Activated naive CD8-positive, alpha-beta T cell treated with anti-CD3 and anti-CD28 coated beads, Interleukin-2, amount 10 ng/mL, durations not matched to agents 7 days and 5 days (primary cell): ENCODE measurements around the gene USP48. TPM values are rescaled to one million over a fixed set of nuclear protein-coding genes. Genes with fewer than 3 reads are reported as not detected.

Experiments
- ATAC-seq: fragments of 150-1000 bp; cut with Tn5 transposase; one replicate; pipeline ENCODE4 v1.10.0; 2021; ENCODE audit warnings: low read depth, moderate library complexity
- POLR2A ChIA-PET: fragments of 350-600 bp; sonication (Branson Sonifier 250); formaldehyde crosslinking; loops from one replicate; lab custom pipeline; 2021; ENCODE audit warnings: antibody characterized with exemption; lab: Charles Lee
- DNase-seq: peaks from one replicate; pipeline ENCODE4 v3.0.0; 2021
- H3K27ac Mint-ChIP-seq: one replicate; pipeline ENCODE4 v1.8.0; 2022; ENCODE audit warnings: mild to moderate bottlenecking, mixed read lengths
- H3K27me3 Mint-ChIP-seq: one replicate; pipeline ENCODE4 v1.8.0; 2022; ENCODE audit warnings: mild to moderate bottlenecking, moderate library complexity, mixed read lengths
- H3K36me3 Mint-ChIP-seq: one replicate; pipeline ENCODE4 v1.8.0; 2021; ENCODE audit warnings: mild to moderate bottlenecking, mixed read lengths
- H3K4me1 Mint-ChIP-seq: one replicate; pipeline ENCODE4 v1.8.0; 2021; ENCODE audit warnings: mixed read lengths
- H3K4me3 Mint-ChIP-seq: one replicate; pipeline ENCODE4 v1.8.0; 2022; ENCODE audit warnings: mild to moderate bottlenecking, moderate library complexity, mixed read lengths
- H3K9me3 Mint-ChIP-seq: one replicate; pipeline ENCODE4 v1.8.0; 2021; ENCODE audit warnings: mixed read lengths
- total RNA-seq, 2 experiments: library from RNA; stranded (reverse); gene quantifications; one replicate each; pipeline ENCODE4 v1.2.3, GENCODE V29; 2021

Gene USP48
- total RNA-seq, 2 experiments from 2014 or later = 79.6 to 85.2 TPM

GRCh38 chr1:21736876-21737275 lies 46.1 kb downstream of the USP48 start:
- H3K9me3 Mint-ChIP-seq = no peaks in the 10 kb centered on the region
- H3K27me3 Mint-ChIP-seq = no peaks in the 10 kb centered on the region
- peaks cover 13% of the 10 kb centered on the region for H3K36me3 Mint-ChIP-seq
- H3K4me3 Mint-ChIP-seq = no peak overlapping the region
- POLR2A ChIA-PET = no interaction called here
- peaks cover 10% of the 10 kb centered on the region for H3K4me1 Mint-ChIP-seq
- ATAC-seq (no peak), DNase-seq (no peak)
- H3K27ac Mint-ChIP-seq = no peak overlapping the region

DNA sequence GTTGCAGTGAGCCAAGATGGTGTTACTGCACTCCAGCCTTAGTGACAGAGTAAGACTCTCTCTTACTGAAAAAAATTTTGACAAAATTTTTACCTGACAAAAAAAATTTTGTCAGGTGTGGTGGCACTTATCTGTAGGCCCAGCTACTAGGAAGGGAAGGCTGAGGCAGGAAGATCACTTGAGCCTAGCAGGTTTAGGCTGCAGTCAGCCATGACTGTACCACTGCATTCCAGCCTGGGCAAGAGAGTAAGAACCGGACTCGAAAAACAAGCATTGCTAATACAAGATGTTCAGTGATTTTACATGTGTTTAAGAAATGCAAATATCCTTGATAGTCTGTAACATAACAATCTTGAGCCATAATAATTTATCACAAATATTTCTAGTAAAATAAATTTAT lies 46.9 kb downstream of the USP48 start:
- peaks cover 13% of the 10 kb centered on the region for H3K36me3 Mint-ChIP-seq
- no peak overlapping the region for H3K27ac Mint-ChIP-seq
- peaks cover 10% of the 10 kb centered on the region for H3K4me1 Mint-ChIP-seq
- no peak overlapping the region for H3K4me3 Mint-ChIP-seq
- DNase-seq = no peak
- no peak for ATAC-seq
- POLR2A ChIA-PET = no interaction called here
- H3K9me3 Mint-ChIP-seq = no peaks in the 10 kb centered on the region
- H3K27me3 Mint-ChIP-seq = no peaks in the 10 kb centered on the region

DNA sequence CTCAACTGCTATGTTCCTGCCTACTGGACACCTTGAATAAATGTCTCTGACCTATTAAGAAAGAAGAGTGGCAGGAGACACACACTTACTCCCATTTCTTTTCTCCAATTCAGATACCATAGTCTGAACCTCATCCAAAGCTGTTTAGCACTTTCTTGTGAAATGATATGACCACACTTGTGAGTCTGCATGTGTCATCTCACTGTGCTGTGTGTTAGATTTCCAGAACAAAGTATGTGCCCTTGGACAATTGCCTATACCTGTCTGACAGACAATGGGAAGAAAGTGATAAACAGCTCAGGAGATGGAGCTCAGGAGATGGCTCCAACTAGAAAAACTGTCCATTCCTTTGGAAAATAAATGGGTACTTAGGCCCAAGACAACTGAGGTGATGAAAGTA lies 48.4 kb downstream of the USP48 start:
- DNase-seq (no peak), ATAC-seq (no peak)
- Mint-ChIP-seq H3K27ac (no peak overlapping the region), H3K9me3 (no peaks in the 10 kb centered on the region), H3K4me3 (no peak overlapping the region), H3K4me1 (no peaks in the 10 kb centered on the region), H3K36me3 (peaks cover 9% of the 10 kb centered on the region), H3K27me3 (no peaks in the 10 kb centered on the region)
- POLR2A ChIA-PET = interaction anchor here (0.9 kb wide), 1 partner anchor 33 kb away, joined by 3 read pairs; no protein-coding TSS in a partner anchor

GRCh38 chr1:21732664-21733063 lies 50.3 kb downstream of the USP48 start:
- POLR2A ChIA-PET = no interaction called here
- Mint-ChIP-seq H3K27me3 (no peaks in the 10 kb centered on the region), H3K36me3 (peaks cover 12% of the 10 kb centered on the region), H3K4me3 (no peak overlapping the region), H3K27ac (no peak overlapping the region), H3K9me3 (no peaks in the 10 kb centered on the region), H3K4me1 (no peaks in the 10 kb centered on the region)
- no peak for DNase-seq
- ATAC-seq = no peak

DNA sequence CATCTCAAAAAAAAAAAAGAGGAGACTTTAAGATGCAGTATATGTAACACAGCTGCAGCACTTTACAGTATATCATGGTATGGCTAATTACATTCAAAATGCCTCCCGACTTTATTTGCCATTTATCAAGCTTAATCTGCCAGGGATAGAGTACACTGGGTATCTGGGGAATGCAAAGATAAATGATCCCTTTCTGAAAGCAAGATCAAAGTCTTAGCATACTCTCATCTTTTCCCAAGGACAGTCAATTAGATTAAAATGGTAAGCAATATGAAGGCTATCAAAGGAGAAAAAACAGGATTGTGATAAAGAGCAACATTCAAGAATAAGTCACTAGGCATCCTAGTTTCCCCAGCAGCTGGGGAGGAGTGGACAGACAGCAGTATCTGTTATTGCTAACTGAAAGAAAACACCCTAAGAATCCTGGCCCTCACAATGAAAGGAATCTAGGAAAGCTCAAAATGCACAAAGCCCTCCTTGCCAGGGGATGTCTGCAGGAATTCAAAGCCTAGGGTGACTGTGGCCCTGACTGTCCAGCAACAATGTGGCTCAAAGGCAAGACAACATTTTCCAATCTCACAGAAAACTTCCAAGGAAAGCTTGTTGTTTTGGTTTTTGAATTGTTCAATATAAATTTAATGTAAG lies 57.1 kb downstream of the USP48 start:
- H3K27me3 Mint-ChIP-seq = no peaks in the 10 kb centered on the region
- POLR2A ChIA-PET = no interaction called here
- H3K4me3 Mint-ChIP-seq = no peak overlapping the region
- no peaks in the 10 kb centered on the region for H3K9me3 Mint-ChIP-seq
- H3K4me1 Mint-ChIP-seq = no peaks in the 10 kb centered on the region
- DNase-seq = no peak
- no peak overlapping the region for H3K27ac Mint-ChIP-seq
- H3K36me3 Mint-ChIP-seq = peaks cover 12% of the 10 kb centered on the region
- ATAC-seq = no peak

GRCh38 chr1:21724570-21724969 lies 58.4 kb downstream of the USP48 start:
- Mint-ChIP-seq H3K27me3 (no peaks in the 10 kb centered on the region), H3K4me3 (no peak overlapping the region), H3K4me1 (no peaks in the 10 kb centered on the region), H3K9me3 (no peaks in the 10 kb centered on the region), H3K36me3 (peaks cover 12% of the 10 kb centered on the region), H3K27ac (no peak overlapping the region)
- POLR2A ChIA-PET = no interaction called here
- ATAC-seq (no peak), DNase-seq (no peak)

DNA sequence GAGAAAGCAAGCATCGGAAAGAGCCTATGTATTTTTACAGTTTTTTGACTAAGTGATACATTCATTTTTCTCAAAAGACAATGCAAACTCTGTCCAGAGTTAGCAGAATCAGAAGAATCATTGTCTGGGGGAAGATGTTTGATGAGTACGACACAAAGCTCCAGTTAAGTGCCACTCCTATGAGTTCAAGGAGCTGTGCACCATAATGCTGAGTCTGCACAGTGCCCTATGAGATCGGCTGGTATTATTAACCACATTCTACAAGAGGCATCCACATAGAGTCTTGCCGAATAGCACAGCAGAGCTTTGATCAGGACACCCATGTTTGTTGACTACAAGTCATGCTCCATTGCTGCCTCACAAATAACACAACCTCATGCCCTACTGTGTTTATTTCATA lies 58.9 kb downstream of the USP48 start:
- H3K36me3 Mint-ChIP-seq = peaks cover 12% of the 10 kb centered on the region
- DNase-seq (no peak), ATAC-seq (no peak)
- POLR2A ChIA-PET = no interaction called here
- no peak overlapping the region for H3K4me3 Mint-ChIP-seq
- H3K9me3 Mint-ChIP-seq = no peaks in the 10 kb centered on the region
- no peaks in the 10 kb centered on the region for H3K4me1 Mint-ChIP-seq
- no peak overlapping the region for H3K27ac Mint-ChIP-seq
- no peaks in the 10 kb centered on the region for H3K27me3 Mint-ChIP-seq

DNA sequence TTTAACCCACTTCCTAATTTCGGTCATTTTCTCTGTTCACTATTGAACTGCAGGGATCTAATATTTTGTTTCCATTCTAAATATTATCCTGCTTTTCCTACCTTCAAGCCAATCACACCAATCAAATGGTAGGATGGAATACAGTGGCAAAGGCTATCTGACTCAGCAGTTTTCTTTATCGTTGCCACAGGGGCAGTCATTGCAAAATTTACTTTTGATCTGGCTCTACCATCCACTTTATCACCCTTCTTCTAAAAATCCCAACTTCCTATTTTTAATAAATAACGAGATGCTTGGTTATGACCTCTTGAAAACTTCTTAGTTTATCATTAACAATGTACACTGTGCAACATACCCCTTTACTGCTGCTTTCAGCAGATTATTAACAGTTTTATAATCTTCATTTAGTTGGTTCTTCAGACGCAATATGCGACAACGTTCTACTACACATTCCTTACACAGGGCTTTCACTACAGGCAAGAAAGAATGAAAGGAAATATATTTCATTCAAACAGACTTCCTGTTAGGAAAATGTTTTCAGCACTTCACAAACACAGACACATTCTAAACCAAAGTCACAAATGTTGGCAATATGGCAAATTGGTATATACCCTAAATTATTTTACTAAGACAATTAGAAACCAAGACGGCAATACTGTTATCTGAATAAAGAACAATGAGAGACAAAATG lies 61.5 kb downstream of the USP48 start:
- no peak for ATAC-seq
- no peak overlapping the region for H3K27ac Mint-ChIP-seq

GRCh38 chr1:21716169-21716568 lies 66.8 kb downstream of the USP48 start:
- no peak for DNase-seq
- peaks cover 23% of the 10 kb centered on the region for H3K36me3 Mint-ChIP-seq
- POLR2A ChIA-PET = no interaction called here
- H3K27me3 Mint-ChIP-seq = no peaks in the 10 kb centered on the region
- no peak for ATAC-seq
- H3K27ac Mint-ChIP-seq = peak overlapping the region; percentile 11
- H3K4me1 Mint-ChIP-seq = peaks cover 3% of the 10 kb centered on the region
- H3K4me3 Mint-ChIP-seq = no peak overlapping the region
- no peaks in the 10 kb centered on the region for H3K9me3 Mint-ChIP-seq

More for the DNA sequence above, 61.5 kb downstream of the USP48 start:
- H3K27me3 Mint-ChIP-seq = no peaks in the 10 kb centered on the region
- H3K4me3 Mint-ChIP-seq = no peak overlapping the region
- POLR2A ChIA-PET = no interaction called here
- no peaks in the 10 kb centered on the region for H3K9me3 Mint-ChIP-seq
- H3K4me1 Mint-ChIP-seq = no peaks in the 10 kb centered on the region
- DNase-seq = no peak
- peaks cover 16% of the 10 kb centered on the region for H3K36me3 Mint-ChIP-seq

DNA sequence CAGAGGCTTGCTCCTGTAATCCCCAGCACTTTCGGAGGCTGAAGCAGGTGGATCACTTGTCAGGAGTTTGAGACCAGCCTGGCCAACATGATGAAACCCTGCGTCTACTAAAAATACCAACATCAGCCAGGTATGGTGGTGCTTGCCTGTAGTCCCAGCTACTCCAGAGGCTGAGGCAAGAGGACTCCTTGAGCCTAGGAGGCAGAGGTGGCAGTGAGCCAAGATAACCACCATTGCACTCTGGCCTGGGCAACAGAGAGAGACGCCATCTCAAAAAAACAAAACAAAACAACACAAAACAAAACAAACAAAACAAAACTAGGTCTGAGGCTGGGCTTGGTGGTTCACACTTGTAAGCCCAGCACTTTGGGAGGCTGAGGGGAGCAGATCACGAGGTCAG lies 75.1 kb downstream of the USP48 start:
- ATAC-seq (no peak), DNase-seq (no peak)
- POLR2A ChIA-PET = no interaction called here
- no peaks in the 10 kb centered on the region for H3K9me3 Mint-ChIP-seq
- H3K36me3 Mint-ChIP-seq = peaks cover 12% of the 10 kb centered on the region
- H3K27ac Mint-ChIP-seq = no peak overlapping the region
- no peak overlapping the region for H3K4me3 Mint-ChIP-seq
- H3K4me1 Mint-ChIP-seq = peaks cover 11% of the 10 kb centered on the region
- H3K27me3 Mint-ChIP-seq = no peaks in the 10 kb centered on the region

GRCh38 chr1:21707086-21707840 lies 75.7 kb downstream of the USP48 start:
- no peak overlapping the region for H3K27ac Mint-ChIP-seq
- POLR2A ChIA-PET = no interaction called here
- H3K36me3 Mint-ChIP-seq = peaks cover 10% of the 10 kb centered on the region
- DNase-seq (no peak), ATAC-seq (no peak)
- peaks cover 11% of the 10 kb centered on the region for H3K4me1 Mint-ChIP-seq
- no peak overlapping the region for H3K4me3 Mint-ChIP-seq
- H3K27me3 Mint-ChIP-seq = no peaks in the 10 kb centered on the region
- no peaks in the 10 kb centered on the region for H3K9me3 Mint-ChIP-seq

GRCh38 chr1:21706151-21706835 lies 76.7 kb downstream of the USP48 start:
- ATAC-seq (no peak), DNase-seq (no peak)
- H3K27me3 Mint-ChIP-seq = no peaks in the 10 kb centered on the region
- H3K4me3 Mint-ChIP-seq = no peak overlapping the region
- POLR2A ChIA-PET = no interaction called here
- peaks cover 12% of the 10 kb centered on the region for H3K36me3 Mint-ChIP-seq
- H3K4me1 Mint-ChIP-seq = peaks cover 11% of the 10 kb centered on the region
- H3K27ac Mint-ChIP-seq = no peak overlapping the region
- no peaks in the 10 kb centered on the region for H3K9me3 Mint-ChIP-seq

DNA sequence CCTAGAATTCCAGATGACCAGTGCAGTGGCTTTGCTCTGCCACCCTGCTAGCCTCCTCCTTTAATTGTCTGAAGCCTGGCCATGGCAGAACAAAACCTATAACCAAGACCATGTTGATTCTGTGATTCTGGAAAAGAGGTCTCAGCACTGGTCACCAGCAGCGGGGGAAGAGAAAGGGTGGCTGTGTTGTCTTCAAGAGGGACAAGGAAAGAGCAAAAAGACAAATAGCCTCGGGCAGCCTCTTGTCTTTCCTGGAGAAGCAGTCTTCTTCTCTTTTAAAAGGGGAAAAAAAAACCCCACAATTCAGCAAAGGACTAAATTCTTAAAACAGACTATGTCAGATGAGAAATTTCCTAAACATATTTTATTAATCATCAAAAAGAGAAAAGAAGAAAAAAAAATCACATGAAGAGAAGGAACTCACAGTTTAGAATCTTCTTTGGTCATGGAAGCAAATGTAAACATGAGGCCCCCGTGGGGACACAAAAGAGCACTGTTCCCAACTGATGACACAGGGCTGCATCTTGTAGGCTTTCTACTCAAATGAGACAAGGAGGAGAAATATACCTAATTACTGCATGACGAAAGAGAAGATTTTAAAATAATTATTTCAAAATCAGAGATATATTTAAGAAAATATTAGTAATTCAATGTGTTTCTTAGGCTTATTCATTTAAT lies 77.5 kb downstream of the USP48 start:
- Mint-ChIP-seq H3K4me1 (peaks cover 13% of the 10 kb centered on the region), H3K9me3 (no peaks in the 10 kb centered on the region), H3K27me3 (no peaks in the 10 kb centered on the region), H3K4me3 (no peak overlapping the region), H3K36me3 (peaks cover 14% of the 10 kb centered on the region), H3K27ac (no peak overlapping the region)
- DNase-seq = no peak
- POLR2A ChIA-PET = no interaction called here
- ATAC-seq = no peak
